ENCODE results near the gene GFPT2. TPM values are rescaled to one million over a fixed set of nuclear protein-coding genes. Genes with fewer than 3 reads are reported as not detected.

Gene GFPT2
- total RNA-seq, 4 donors from 2014 or later: 2.5 to 8.4 (median 3.8) TPM

DNA sequence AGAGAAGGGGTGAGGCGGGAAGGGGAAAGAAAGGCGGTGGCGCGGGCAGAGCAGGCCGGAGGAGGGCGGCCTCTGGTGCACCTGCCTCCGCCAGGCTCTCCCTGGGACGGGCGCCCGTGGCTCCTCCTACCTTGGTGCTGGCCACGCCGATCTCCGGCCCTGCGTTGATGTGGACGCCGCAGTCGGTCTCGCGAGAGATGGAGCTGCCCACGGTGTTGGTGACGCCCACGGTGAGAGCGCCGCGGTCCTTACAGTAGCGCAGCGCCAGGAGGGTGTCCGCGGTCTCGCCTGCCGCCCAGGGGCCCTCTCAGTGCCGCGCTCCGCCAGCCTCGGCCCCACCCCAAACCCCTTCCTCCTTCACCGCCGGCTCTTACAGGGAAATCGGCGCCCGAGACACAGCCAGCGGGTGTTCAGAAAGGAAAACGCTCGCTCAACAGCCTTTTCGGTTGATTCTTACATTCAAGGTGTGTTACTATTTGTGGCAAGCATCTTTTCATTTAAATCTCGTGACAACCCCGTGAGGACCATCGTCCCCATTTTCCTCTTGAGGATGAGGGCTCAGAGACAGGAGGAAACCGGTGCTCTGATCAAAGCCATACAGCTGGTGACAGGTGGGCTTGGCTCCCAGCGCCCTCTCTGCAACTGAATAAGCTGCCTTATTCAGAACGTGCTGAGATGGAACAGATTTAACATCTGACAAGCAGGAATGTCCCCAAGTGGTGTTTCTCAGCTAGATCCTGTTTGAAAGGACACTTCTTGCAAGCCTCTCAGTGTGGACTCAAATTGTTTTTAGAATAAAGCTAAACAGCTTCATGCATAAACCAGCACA lies 39.2 kb downstream of the GFPT2 start:
- intact Hi-C loops (cut with DNase I; ENCODE audit: low total_unique reads): no loop called here
- TF ChIP-seq POLR2A (IDR thresholded peaks at IDR 0.05): no peak
- TF ChIP-seq, protein P1, sequence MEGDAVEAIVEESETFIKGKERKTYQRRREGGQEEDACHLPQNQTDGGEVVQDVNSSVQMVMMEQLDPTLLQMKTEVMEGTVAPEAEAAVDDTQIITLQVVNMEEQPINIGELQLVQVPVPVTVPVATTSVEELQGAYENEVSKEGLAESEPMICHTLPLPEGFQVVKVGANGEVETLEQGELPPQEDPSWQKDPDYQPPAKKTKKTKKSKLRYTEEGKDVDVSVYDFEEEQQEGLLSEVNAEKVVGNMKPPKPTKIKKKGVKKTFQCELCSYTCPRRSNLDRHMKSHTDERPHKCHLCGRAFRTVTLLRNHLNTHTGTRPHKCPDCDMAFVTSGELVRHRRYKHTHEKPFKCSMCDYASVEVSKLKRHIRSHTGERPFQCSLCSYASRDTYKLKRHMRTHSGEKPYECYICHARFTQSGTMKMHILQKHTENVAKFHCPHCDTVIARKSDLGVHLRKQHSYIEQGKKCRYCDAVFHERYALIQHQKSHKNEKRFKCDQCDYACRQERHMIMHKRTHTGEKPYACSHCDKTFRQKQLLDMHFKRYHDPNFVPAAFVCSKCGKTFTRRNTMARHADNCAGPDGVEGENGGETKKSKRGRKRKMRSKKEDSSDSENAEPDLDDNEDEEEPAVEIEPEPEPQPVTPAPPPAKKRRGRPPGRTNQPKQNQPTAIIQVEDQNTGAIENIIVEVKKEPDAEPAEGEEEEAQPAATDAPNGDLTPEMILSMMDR (IDR thresholded peaks at IDR 0.05): no peak
- H3K4me3 ChIP-seq (ENCODE audit: low read depth, poor library complexity, severe bottlenecking): no peak overlapping the region
- WGBS, 2 donors: 73 to 94% methylated on average over 47 to 50 of the region's 50 CpGs
- no peak for DNase-seq (ENCODE audit: low spot score in 2 of 2)

DNA sequence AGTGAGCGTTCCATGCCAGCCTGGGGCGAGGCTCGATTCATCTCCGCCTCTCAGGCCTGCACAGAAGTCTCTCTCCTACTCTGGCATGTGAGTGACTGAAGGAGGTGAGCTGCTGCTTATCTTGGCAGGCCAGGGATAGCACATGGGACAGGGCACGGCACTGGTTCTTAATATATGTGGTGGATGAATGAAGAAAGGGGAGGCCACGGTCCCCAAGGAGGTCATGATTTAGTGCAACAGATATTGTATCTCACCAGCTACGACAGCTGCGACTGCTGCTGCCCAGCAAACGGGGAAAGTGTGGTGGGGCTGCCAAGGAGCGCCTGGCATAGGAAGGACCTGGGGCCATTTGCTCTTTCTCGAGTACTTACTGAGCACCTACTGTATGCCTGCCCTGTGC lies 41.9 kb downstream of the GFPT2 start:
- intact Hi-C loops (cut with DNase I; ENCODE audit: low total_unique reads): no loop called here
- no peak for TF ChIP-seq POLR2A (IDR thresholded peaks at IDR 0.05)
- TF ChIP-seq, protein P1 (IDR thresholded peaks at IDR 0.05): no peak
- WGBS, 2 donors: 90 to 95% methylated on average over 11 of the region's 11 CpGs
- no peak for DNase-seq (ENCODE audit: low spot score in 2 of 2)
- no peak overlapping the region for H3K4me3 ChIP-seq (ENCODE audit: low read depth, poor library complexity, severe bottlenecking)

DNA sequence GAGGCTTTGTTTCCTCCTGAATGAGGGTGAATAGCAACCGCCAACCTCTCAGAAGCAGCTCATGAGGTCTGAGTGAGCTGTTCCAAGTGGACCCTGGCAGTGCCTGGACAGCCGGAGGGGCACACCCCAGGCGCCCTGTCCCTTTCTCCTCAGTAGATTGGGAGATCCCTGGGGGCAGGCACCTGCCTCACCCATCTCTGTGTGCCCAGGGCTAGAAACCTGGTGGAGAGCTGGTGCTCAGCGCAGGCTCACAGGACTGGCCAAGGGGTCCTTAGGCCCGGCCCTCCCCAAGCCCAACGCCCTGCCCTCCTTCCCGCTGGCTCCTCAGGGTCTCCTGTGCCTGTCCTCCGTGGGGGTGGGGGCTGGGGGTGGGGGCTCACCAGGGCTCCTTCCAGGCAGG lies 46.3 kb downstream of the GFPT2 start:
- WGBS, 2 donors: 88 to 92% methylated on average over 8 of the region's 8 CpGs
- H3K4me3 ChIP-seq (ENCODE audit: low read depth, poor library complexity, severe bottlenecking): no peak overlapping the region
- intact Hi-C loops (cut with DNase I; ENCODE audit: low total_unique reads): no loop called here
- no peak for DNase-seq (ENCODE audit: low spot score in 2 of 2)
- no peak for TF ChIP-seq POLR2A (IDR thresholded peaks at IDR 0.05)
- TF ChIP-seq, protein P1 (IDR thresholded peaks at IDR 0.05): no peak

DNA sequence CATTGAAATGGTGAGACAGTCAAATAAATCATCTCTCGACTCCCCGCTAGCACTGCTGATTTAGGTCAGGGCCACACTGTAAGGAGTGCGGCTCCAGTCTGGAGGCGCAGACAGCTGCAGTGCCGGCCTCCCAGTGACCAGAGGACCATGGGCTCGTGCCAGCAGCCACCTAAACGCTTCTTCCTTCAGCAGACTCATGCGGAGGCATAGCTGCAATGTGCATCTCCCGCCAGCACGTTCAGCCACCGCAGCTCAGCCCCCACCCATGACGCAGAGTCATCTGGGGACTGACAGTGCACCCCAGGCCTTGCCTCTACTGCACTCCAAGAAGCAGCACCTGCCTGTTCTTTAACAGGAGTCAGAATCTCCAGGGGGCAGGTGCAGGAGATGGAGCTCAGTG lies 47.7 kb downstream of the GFPT2 start:
- intact Hi-C loops (cut with DNase I; ENCODE audit: low total_unique reads): no loop called here
- 86 to 93% methylated on average over 9 to 12 of the region's 12 CpGs for WGBS, 2 donors
- no peak for DNase-seq (ENCODE audit: low spot score in 2 of 2)

DNA sequence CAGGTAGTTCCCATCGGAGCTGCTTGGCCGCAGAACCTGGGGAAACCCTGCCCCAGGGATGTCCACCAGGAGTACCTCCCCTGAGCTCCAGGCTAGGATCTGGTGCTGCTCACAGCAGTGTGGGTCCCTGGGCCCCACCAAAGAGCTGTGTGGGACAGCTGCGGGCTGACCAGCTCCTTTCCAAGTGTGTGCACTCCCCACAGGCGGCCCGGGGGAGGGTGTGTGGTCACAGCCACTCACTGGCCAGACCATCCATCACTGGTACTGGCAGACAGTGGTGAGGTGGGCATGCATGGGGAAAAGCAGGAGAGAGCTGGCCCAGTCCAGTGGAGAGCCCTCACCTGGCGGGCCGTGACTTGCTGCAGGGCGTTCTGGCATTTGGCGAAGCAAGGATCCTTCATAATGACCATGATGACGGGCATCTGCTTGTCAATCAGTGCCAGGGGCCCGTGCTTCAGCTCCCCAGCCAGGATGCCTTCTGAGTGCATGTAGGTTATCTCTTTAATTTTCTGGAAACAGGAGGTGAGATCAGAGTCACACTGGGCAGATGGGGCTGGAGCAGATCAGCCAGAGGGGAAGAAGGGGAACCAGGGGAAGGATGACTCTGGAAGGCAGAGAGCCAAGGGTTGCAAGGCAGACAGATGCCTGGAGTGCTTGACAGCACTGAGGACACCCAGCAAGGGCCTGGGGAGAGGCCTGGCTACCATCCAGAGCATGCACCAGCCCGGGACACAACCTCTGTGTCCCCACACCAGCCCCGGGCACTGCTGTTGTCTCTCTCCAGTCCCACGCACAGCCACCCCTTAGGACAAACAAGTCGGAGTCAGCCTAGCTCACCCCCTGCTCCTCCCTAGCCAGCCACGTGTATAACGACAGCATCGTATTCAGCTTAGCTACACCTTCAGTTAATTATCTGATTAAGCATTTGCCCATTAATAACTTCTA lies 48.4 kb downstream of the GFPT2 start:
- H3K4me3 ChIP-seq (ENCODE audit: low read depth, poor library complexity, severe bottlenecking): no peak overlapping the region
- no peak for DNase-seq (ENCODE audit: low spot score in 2 of 2)
- 83 to 84% methylated on average over 17 to 18 of the region's 18 CpGs for WGBS, 2 donors
- TF ChIP-seq, protein P1 (IDR thresholded peaks at IDR 0.05): no peak
- no peak for TF ChIP-seq POLR2A (IDR thresholded peaks at IDR 0.05)
- intact Hi-C loops (cut with DNase I; ENCODE audit: low total_unique reads): no loop called here

More for the DNA sequence above, 47.7 kb downstream of the GFPT2 start:
- TF ChIP-seq POLR2A (IDR thresholded peaks at IDR 0.05): no peak
- TF ChIP-seq, protein P1 (IDR thresholded peaks at IDR 0.05): no peak
- no peak overlapping the region for H3K4me3 ChIP-seq (ENCODE audit: low read depth, poor library complexity, severe bottlenecking)
